GM18511 (cell line): ENCODE measurements around the gene SMYD3.
"Not testable (repeated sequence)": the region's sequence is repeated elsewhere in the genome, so short reads cannot be mapped to it uniquely, and the experiment has no call there.

ENCODE experiments used
- ATAC-seq: cut with Tn5 transposase; IDR thresholded peaks from one replicate; pipeline ENCODE4 v1.9.1; 2021; ENCODE audit warnings: mild to moderate bottlenecking, moderate library complexity; ENCODE audit not compliant: unreplicated experiment

The SMYD3 gene

DNA sequence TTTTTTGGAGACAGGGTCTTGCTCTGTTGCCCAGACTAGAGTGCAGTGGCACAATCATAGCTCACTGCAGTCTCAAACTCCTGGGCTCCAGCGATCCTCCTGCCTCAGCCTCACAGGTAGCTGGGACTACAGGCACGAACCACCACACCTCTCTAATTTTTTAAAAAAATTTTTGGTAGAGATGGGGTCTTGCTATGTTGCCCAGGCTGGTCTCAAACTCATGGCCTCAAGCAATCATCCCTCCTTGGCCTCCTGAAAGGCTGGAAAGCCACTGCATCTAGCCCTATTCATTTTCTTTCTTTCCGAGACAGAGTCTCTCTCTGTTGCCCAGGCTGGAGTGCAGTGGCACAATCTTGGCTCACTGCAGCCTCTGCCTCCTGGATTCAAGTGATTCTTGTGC lies 793.1 kb downstream of the SMYD3 start:
- not testable (repeated sequence) for ATAC-seq

DNA sequence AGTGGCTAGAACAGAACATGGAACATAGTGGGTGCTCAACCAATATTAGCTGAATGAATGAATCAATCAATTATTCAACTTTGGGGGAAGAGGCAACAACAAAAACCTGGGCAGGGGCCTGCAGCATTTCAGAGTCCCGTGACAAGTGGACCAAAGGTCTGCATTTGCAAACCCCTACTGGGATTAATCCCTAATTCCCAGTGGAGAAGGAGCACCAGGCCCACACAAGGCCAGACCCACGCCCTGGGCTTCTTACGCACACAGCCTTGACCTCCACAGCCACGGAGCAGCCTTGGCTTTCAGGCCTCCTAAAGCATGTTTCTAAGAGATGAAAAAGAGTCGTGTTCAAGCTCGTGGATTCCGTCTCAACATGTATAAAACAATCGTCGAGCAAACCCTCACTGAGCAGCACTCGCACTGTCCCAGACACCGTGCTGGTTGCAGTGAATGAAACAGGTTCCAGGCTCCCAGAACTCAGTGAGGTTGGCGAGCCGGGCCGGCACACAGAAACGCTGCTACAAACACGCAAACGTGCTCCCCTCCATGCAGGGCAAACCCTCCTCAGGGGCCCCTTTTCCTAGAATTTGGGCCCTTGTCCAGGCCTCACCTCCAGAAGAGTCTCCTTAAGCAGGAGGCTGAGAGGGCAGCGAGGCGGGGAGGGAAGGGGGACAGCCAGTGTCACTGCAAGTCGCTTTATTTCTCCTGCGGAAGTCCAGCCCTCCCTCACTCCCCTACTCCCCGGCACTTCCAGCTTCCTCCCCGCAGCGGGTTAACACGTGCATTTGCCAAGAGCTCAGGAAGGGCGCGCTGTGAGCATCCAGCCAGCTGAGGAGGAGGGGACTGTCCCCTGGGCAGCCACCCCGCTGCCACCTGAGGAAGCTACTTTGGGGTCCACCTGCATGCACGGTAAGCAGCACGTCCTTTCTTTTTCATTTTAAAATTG lies 795.8 kb downstream of the SMYD3 start:
- no peak for ATAC-seq

DNA sequence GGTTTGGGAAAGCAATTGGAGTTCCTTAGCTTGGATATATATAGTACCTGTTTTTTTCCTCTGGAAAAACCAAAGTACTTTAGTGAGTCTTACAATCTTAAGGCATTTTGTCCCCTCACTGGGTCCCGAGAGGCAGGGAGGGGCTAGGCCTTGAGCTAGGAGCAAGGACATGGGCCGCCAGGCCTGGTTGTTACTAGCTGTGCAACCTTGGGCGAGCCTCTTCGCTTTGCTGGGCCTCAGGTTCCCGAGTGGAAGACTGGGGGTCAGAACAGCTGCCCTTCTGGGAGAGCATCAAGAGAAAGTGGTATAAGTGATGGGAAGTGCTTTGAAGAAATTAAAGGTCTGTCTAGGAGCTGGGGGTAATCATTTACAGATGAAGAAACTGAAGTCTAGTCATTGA lies 799.1 kb downstream of the SMYD3 start:
- no peak for ATAC-seq

DNA sequence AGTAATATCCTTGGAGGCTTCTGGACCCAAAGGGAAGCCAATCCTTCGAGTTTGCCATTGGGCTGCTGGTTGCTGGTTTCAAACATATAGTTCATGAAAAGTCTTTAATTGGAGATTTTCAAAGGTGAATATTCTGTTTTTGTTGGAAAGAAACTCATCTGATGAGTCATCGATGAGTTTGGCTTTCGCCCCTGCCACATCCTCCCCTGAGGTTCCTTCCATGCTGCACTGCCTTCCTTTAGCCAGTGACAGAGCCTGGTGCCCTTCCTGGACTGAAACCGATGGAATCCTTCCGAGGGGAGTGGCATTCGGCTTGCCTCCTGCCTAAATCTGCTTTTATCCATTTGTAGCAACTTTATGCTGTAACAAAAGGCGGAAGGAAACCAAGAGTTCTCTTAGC lies 802.3 kb downstream of the SMYD3 start:
- ATAC-seq, result no peak

DNA sequence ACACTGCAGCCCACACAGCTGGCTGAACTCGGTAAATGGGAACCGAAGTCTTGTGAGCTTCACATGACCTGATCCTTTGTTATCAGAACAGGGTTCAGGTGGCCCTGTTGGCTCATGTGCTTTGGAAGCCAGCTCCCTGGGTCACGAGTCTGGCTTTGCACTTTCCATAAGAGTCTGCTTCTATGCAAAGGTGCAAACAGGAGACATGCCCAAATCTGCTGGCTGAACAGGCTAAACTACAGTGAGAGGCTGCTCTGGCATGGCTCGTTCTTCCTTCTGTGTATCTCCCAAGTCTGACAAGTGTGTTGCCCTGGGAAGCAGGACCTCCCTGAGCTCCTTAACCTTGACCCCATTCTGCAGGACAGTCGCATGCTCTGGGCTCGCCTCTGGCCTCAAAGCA lies 802.7 kb downstream of the SMYD3 start:
- no peak for ATAC-seq

DNA sequence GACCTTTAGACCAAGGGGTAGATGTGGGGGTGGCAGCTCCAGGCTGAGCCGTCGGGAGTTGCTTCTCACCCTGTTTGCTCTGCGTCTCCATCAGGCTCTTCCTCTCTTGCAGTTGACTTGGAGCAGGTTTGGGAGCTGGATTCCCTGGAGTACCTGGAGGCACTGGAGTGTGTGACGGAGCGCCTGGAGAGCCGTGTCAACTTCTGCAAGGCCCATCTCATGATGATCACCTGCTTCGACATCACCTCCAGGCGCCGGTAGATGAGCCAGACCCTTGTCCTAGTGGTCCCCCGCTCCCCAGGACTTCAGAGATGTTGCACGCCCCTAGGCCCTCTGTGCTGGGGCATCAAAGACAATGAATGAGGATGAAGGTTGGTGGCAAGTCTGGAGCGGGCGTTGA lies 804.7 kb downstream of the SMYD3 start:
- ATAC-seq, result no peak

DNA sequence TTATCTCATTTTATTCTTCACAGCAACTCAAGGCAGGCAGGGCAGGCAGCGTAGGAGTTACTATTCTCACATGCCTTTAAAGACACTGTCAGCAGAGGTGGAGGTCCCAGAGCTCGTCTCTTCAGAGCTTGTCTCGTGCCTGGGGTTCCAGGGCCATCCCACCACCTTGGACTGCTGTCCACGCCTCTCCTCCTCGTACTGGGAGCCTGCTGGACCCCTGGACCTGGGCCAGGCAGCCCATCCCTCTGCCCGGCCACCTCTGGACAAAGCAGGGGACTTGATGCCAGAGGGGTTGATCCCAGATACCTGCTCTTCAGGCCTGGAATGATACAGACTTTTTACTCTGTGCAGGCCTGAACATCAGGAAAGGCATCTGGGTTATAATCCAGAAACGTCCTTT lies 805.4 kb downstream of the SMYD3 start:
- ATAC-seq, result no peak

DNA sequence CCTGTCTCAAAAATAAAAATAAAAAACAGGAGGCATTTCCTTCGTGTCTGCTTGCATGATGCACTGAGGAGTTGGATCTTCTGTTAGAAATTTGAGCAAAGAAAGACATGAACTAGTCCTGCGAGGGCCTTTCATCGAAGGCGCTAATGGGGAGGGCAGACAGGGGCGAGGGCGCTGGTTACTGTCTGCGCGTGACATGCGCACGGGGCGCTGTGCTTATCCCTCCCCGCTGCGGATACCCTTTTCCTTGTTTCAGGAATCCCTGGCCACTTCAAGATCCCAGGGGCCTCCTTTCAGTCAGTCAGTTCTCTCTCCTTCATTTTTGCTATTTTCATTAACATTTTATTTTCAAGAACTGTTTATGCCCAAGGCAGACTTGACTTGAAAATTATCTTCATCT lies 806.4 kb downstream of the SMYD3 start:
- ATAC-seq, result no peak
